ACC112 (cell line): ENCODE results near the gene TERB2.
"Not testable (repeated sequence)": the region's sequence is repeated elsewhere in the genome, so short reads cannot be mapped to it uniquely, and the experiment has no call there.

Experiments
- H2AFZ ChIP-seq: fragments of 200-600 bp; sonication (generic); one replicate; pipeline ENCODE4 v1.6.0; 2017; ENCODE audit warnings: antibody characterized with exemption, low read length; ENCODE audit not compliant: unreplicated experiment
- H3K27ac ChIP-seq: fragments of 200-600 bp; sonication (generic); 2 replicates; pipeline ENCODE4 v1.5.1; 2014; ENCODE audit warnings: low read depth, mild to moderate bottlenecking, antibody characterized with exemption, low read length, moderate library complexity
- H3K27me3 ChIP-seq: fragments of 200-600 bp; sonication (generic); 2 replicates; pipeline ENCODE4 v1.6.1; 2014; ENCODE audit warnings: mild to moderate bottlenecking, antibody characterized with exemption, low read length, moderate library complexity, mixed read lengths; ENCODE audit not compliant: insufficient read depth
- H3K36me3 ChIP-seq: fragments of 200-600 bp; sonication (generic); 2 replicates; pipeline ENCODE4 v1.6.1; 2016; ENCODE audit warnings: mild to moderate bottlenecking, antibody characterized with exemption, low read length, moderate library complexity, mixed read lengths; ENCODE audit not compliant: insufficient read depth
- H3K4me1 ChIP-seq: fragments of 200-600 bp; sonication (generic); one replicate; pipeline ENCODE4 v1.6.1; 2016; ENCODE audit warnings: low read length, mixed read lengths; ENCODE audit not compliant: insufficient read depth, unreplicated experiment, control insufficient read depth
- H3K4me3 ChIP-seq: fragments of 200-600 bp; sonication (generic); 2 replicates; pipeline ENCODE4 v1.5.1; 2014; ENCODE audit warnings: mild to moderate bottlenecking, low read depth, low read length
- H3K79me2 ChIP-seq: fragments of 200-600 bp; sonication (generic); one replicate; pipeline ENCODE4 v1.6.0; 2016; ENCODE audit warnings: low read length; ENCODE audit not compliant: control insufficient read depth, unreplicated experiment, insufficient read depth

Gene TERB2

GRCh38 chr15:45003731-45004410 lies 47.4 kb downstream of the TERB2 start:
- not testable (repeated sequence) for H3K27ac ChIP-seq, H2AFZ ChIP-seq, H3K79me2 ChIP-seq, H3K4me3 ChIP-seq, H3K36me3 ChIP-seq, H3K4me1 ChIP-seq
- peaks cover 55% of the 10 kb centered on the region for H3K27me3 ChIP-seq

GRCh38 chr15:45004590-45005175 lies 48.2 kb downstream of the TERB2 start:
- not testable (repeated sequence) for H2AFZ ChIP-seq, H3K27ac ChIP-seq, H3K79me2 ChIP-seq, H3K4me3 ChIP-seq, H3K4me1 ChIP-seq, H3K36me3 ChIP-seq
- peaks cover 55% of the 10 kb centered on the region for H3K27me3 ChIP-seq

DNA sequence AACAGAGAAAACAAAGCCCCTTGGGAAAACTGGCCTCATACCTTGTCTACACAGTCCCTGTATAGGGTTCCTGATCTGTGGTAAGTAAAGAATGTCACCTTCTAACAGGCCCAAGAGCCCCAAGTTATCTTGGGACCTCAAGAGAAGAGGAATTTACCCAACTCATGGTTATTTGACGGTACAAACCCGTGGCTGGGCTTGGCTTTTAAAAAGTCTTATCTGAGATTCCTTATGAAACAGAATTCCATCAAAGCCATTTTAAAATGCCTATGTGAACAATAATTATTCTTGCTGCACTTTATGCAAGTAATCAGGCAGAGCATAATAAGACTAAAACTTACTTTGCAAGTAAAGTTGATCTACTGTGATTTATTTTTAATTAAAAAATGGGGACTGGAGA lies 52.6 kb downstream of the TERB2 start:
- H3K36me3 ChIP-seq, result no peaks in the 10 kb centered on the region
- H3K79me2 ChIP-seq, result no peaks in the 10 kb centered on the region
- H3K4me1 ChIP-seq, result no peaks in the 10 kb centered on the region
- H3K27ac ChIP-seq, result no peak overlapping the region
- H3K4me3 ChIP-seq, result no peak overlapping the region
- peaks cover 75% of the 10 kb centered on the region for H3K27me3 ChIP-seq
- no peak overlapping the region for H2AFZ ChIP-seq

DNA sequence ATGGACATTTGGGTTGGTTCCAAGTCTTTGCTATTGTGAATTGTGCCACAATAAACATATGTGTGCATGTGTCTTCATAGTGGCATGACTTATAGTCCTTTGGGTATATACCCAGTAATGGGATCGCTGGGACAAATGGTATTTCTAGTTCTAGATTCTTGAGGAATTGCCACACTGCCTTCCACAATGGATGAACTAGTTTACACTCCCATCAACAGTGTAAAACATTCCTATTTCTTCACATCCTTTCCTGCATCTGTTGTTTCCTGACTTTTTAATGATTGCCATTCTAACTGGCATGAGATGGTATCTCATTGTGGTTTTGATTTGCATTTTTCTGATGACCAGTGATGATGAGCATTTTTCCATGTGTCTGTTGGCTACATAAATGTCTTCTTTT lies 58.6 kb downstream of the TERB2 start:
- H3K4me3 ChIP-seq, H3K4me1 ChIP-seq, H3K36me3 ChIP-seq: not testable (repeated sequence)

DNA sequence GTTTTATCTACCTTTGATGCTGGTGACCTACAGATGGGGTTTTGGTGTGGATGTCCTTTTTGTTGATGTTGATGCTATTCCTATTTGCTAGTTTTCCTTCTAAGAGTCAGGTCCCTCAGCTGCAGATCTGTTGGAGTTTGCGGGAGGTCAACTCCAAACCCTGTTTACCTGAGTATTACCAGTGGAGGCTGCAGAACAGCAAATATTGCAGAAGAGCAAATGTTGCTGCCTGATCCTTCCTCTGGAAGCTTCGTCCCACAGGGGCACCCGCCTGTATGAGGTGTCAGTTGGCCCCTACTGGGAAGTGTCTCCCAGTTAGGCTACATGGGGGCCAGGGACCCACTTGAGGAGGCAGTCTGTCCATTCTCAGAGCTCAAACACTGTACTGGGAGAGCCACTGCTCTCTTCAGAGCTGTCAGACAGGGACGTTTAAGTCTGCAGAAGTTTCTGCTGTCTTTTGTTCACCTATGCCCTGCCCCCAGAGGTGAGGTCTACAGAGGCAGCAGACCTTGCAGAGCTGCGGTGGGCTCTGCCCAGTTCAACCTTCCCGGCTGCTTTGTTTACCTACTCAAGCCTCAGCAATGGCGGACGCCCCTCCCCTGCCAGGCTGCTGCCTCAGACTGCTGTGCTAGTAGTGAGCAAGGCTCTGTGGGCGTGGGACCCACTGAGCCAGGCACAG lies 63.9 kb downstream of the TERB2 start:
- H3K4me1 ChIP-seq, H2AFZ ChIP-seq, H3K4me3 ChIP-seq, H3K36me3 ChIP-seq, H3K27ac ChIP-seq: not testable (repeated sequence)
- peaks cover 16% of the 10 kb centered on the region for H3K79me2 ChIP-seq
- H3K27me3 ChIP-seq, result peaks cover 26% of the 10 kb centered on the region

More for the DNA sequence above, 58.6 kb downstream of the TERB2 start:
- peaks cover 53% of the 10 kb centered on the region for H3K27me3 ChIP-seq
- not testable (repeated sequence) for H3K27ac ChIP-seq, H2AFZ ChIP-seq, H3K79me2 ChIP-seq

GRCh38 chr15:45020901-45021259 lies 64.4 kb downstream of the TERB2 start:
- peaks cover 16% of the 10 kb centered on the region for H3K79me2 ChIP-seq
- not testable (repeated sequence) for H2AFZ ChIP-seq, H3K27ac ChIP-seq, H3K4me1 ChIP-seq, H3K4me3 ChIP-seq, H3K36me3 ChIP-seq
- peaks cover 26% of the 10 kb centered on the region for H3K27me3 ChIP-seq

- peaks cover 8% of the 10 kb centered on the region for H3K4me1 ChIP-seq
- H3K27me3 ChIP-seq, result peaks cover 26% of the 10 kb centered on the region
- no peak overlapping the region for H2AFZ ChIP-seq
- H3K27ac ChIP-seq, result no peak overlapping the region
- peaks cover 16% of the 10 kb centered on the region for H3K79me2 ChIP-seq
- no peaks in the 10 kb centered on the region for H3K36me3 ChIP-seq
- H3K4me3 ChIP-seq, result no peak overlapping the region
Measured at GRCh38 chr15:45021348-45021747, 64.9 kb downstream of the TERB2 start.

DNA sequence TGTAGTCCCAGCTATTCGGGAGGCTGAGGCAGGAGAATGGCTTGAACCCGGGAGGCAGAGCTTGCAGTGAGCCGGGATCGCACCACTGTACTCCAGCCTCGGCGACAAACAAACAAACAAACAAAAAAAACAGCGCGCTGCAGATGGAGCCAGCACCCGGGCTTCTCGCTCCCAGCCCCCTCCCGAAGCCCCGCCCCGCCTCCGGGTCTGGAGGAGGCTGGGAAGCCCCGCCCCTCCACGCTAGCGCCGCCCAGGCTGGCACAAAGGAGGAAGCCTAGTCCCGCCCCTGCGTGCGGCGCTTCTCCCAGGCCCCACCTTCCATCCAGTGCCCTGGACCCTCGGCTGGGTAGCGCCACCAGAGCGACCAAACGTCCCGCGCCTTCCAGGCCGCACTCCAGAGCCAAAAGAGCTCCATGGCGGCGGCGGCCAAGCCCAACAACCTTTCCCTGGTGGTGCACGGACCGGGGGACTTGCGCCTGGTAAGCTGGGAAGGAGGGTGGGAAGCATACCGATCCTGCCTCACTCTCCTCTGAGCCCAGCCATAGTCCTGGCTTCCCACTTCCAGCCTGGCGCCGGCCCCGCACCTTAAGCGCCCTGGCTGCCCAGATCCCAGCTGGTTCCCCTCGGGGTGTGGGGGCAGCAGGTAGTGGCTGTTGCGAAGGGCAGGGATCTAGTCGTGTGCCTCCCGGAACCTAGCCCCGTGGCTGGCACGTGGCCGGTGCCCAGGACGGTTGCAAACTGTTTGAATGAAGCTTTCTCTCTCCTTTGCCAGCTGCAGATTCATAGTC lies 66.6 kb downstream of the TERB2 start, which contains the start of gene SORD:
SORD (plus strand) TSS at position 325 of the 788 bp plus-strand sequence; CDS start at position 414, 89 bp downstream.
- peaks cover 23% of the 10 kb centered on the region for H3K79me2 ChIP-seq
- H3K36me3 ChIP-seq, result peaks cover 8% of the 10 kb centered on the region; the same call in 1 of the 2 replicates
- peak within 1 kb of the TSS; percentile 23; the same call in 1 of the 2 replicates for H3K27ac ChIP-seq
- peaks cover 8% of the 10 kb centered on the region for H3K4me1 ChIP-seq
- peak within 1 kb of the TSS; percentile 89 for H2AFZ ChIP-seq
- H3K27me3 ChIP-seq, result peaks cover 21% of the 10 kb centered on the region
- H3K4me3 ChIP-seq, result peak within 1 kb of the TSS; percentile 91

DNA sequence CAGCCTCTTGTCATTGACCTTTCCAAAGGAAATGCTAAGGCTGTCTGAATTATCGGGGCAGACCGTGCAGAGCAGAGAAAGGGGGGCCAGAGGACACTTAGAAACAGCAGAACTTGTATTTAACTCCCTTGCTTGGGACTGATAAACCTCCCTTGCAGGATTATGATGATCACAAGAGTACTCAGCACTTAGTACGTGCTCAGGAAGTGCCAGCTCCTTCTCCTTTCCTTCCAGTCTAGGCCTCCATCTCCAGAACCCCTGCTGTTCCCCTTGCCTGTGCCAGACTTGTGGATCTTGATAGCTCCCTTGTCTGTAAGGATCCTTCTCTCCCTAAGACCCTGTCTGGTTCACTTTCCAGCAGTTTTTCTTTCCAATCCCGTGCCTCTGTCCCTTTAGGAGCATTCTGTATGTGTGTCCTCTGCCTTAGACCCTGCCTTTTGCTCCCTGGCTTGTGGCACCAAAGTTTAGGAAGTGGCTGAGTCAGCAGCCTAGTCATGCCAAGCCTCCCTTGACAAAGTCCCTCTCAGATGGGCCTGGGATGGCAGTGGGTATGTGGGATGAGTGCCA lies 67.3 kb downstream of the TERB2 start:
- H3K4me1 ChIP-seq, result peaks cover 8% of the 10 kb centered on the region
- peaks cover 15% of the 10 kb centered on the region for H3K27me3 ChIP-seq
- H3K27ac ChIP-seq, result peak overlapping the region; percentile 23; the same call in 1 of the 2 replicates
- H2AFZ ChIP-seq, result peak overlapping the region; percentile 89
- H3K4me3 ChIP-seq, result peak overlapping the region; percentile 91
- H3K36me3 ChIP-seq, result peaks cover 8% of the 10 kb centered on the region; the same call in 1 of the 2 replicates
- H3K79me2 ChIP-seq, result peaks cover 24% of the 10 kb centered on the region

DNA sequence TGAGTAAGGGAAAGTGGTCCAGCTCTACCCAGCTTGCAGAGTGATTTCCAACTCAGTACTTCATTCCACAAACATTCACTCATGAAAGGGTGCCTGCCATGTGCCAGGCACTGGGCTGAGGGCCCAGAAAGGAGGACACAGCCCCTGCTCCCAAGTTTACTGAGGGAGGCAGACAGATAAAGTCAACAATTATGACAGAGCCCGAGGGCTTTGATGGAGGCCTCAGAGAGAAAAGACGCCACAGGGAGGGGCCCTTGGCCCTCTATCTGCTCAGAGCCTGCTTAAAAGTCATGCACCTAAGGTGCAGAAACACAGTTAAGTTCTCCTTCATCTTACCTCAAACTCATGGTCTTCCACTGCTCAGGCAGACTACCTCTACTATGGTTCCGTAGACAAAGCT lies 68.2 kb downstream of the TERB2 start:
- H3K4me1 ChIP-seq, H3K4me3 ChIP-seq, H3K36me3 ChIP-seq, H3K27ac ChIP-seq, H2AFZ ChIP-seq: not testable (repeated sequence)
- Histone ChIP-seq H3K27me3 (peaks cover 11% of the 10 kb centered on the region), H3K79me2 (peaks cover 27% of the 10 kb centered on the region)
